HG03521 (cell line): ENCODE results near the gene DIS3L.
"Not testable (repeated sequence)": the region's sequence is repeated elsewhere in the genome, so short reads cannot be mapped to it uniquely, and the experiment has no call there.

ENCODE experiments used
- ATAC-seq: cut with Tn5 transposase; IDR thresholded peaks from one replicate; pipeline ENCODE4 v1.9.1; 2021; ENCODE audit warnings: mild to moderate bottlenecking, moderate library complexity; ENCODE audit not compliant: unreplicated experiment

DIS3L gene

DNA sequence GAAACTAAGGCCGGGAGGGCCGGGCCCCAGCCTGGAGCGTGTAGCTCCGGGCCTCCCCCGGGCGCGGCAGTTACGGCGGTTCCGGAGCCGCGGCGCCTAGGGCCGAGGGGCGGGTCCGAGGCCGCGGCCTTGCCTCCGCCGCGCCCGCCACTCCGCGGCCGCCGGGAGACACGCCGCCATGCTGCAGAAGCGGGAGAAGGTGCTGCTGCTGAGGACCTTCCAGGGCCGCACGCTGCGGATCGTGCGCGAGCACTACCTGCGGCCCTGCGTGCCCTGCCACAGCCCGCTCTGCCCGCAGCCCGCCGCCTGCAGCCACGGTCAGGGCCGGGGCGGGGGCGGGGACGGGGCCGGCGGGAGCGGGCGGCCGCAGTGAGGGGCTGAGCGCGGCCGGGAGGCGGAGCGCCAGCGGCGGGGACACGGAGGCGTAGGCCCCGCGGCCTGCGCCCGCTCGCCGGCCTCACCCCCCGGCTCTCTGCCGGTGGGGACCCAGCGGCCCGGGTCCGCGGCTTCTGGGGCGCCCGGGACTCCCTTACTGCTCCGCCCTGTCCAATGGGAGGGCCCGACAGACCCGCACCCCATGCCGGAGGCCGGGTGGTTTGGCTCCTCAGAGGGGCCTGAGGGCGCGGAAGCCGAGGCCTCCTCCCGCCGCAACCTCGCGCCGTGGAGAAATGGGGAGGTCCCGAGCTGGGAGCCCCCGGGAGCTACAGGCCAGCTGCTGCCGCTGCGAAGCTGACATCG is at the start of gene DIS3L:
DIS3L (plus strand) TSS at position 150 of the 738 bp plus-strand sequence; CDS start at position 179, 29 bp downstream.
- peak; percentile 57 for ATAC-seq

DNA sequence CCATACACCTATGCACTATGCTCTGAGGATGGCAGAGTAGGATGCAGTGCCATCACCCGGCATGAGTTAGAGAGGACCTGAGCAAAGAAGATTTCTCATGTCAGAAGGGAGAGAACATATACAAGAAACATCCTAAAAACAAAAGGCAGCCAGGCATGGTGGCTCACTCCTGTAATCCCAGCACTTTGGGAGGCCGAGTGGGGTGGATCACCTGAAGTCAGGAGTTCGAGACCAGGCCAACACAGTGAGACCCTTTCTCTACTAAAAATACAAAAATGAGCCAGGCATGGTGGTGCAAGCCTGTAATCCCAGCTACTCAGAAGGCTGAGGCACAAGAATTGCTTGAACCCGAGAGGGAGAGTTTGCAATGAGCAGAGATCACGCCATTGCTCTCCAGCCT is 47.5 kb upstream of the DIS3L start:
- ATAC-seq = not testable (repeated sequence)

DNA sequence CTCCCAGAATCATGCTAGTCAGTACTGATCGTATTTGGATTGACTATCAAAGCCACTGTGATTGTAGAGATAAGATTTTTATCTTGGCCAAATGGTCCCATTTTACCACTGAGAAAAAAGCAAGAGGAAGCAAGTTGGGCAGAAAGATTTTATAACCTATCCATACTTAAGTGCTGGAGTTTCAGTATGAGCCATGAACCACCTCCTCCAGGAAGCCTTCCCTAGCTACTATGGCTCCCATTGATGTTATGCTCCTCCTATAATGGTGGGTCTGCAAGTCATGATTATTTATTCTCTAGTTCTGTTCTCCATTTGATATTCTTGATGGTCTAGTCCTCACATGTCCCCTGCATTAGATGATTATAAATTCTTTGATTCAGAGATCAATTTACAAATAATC is 46.4 kb upstream of the DIS3L start:
- no peak for ATAC-seq

DNA sequence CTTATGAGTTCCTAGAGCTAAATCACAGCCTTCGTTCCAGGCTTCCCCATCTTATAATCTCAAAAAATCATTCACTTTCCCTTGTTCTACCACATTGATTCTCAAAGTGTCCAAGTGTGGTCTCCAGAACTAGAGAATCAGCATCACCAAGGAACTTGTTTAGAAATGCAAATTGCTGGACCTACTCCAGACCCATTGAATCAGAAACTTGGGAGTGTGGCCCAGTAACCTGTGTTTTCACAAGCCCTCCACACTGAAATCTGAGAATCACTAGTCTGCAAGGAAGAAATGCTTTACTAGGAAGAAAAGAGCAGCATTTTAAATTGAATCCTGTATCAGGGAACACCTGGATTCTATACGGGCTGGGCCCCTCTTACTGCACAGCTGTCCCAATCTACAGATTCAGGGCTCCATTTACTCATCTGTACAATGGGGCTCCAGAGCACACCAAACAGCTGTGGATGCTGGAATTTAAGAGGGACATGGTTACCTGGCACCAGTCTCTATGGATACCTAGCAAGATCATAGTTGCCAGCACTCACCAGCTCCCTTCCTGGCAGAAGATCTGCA is 43.7 kb upstream of the DIS3L start:
- ATAC-seq = no peak

DNA sequence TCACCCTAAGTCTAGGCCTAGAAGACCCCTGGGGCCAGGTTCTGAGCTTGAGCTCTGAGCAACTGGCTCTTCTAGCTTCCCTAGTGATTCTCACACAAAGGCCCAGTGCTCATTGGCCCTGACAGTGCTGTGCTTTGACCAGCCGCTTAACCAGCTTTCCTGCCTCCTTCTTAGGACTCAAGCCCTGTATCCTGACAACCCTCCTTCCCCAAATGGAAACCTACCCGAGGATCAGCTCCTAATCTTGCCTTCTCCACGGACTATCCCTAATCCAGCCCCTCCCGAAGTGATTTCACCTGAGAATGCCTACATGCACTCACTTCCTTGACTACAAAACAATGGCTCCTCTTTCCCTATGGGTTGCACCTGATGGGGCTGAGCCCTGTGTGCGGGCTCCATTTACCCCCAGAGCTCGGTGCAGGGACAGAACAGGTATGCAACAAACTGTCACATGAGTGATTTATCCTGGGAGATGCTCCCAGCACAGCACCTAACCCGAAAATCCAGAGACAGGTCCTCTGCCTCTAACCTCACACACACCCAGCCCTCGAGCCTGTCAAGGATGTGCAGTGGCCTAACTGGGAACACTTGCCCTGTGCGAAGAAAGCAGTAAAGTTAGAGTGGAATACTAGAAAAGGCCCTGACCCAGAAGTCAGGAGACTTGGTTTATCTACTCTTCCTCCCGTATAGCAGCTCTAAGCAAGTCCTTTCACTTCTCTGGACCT is 42.1 kb upstream of the DIS3L start:
- ATAC-seq = no peak

DNA sequence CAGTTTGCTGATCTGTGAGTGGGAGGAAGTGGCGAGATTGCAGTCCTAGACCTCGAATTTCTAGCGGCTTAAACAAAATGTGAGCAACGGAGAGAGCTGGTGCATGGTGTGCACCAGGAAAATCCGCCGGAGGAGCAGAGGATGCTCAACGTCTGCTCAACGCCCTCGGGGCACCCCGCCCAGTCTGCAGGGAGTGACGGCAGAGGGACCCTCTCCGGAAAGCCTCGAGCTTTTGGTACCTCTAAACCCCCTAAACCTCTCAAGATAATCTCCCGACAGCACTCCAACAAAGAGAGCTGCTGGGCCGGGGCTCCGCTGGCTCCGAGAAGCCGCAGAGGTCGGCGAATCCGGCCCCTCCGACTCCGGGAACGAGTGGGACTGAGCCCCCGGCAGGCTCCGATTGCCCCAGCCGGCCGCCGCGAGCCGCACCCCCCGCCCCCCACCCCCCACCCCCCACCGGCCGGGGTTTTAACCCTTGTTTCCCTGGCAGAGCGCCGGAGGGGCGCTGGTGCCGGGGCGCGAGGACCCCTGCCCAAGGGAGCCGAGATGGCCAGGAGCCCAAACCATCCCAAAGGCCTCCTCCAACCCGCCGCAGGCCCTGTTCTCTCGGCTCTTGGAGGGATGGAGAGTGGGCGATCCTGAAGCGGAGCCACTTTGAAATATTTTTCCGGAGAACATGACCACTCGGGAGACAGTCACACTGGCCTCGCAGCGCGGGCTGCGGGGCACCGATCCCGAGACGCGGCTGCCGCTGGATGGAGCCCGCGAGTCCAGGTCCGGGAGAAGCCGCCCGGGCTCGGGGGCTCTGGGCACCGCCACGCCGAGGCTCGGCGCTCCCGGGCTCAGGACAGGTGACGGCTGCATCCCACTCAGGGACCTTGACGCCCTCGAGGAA is 41.3 kb upstream of the DIS3L start:
- no peak for ATAC-seq

DNA sequence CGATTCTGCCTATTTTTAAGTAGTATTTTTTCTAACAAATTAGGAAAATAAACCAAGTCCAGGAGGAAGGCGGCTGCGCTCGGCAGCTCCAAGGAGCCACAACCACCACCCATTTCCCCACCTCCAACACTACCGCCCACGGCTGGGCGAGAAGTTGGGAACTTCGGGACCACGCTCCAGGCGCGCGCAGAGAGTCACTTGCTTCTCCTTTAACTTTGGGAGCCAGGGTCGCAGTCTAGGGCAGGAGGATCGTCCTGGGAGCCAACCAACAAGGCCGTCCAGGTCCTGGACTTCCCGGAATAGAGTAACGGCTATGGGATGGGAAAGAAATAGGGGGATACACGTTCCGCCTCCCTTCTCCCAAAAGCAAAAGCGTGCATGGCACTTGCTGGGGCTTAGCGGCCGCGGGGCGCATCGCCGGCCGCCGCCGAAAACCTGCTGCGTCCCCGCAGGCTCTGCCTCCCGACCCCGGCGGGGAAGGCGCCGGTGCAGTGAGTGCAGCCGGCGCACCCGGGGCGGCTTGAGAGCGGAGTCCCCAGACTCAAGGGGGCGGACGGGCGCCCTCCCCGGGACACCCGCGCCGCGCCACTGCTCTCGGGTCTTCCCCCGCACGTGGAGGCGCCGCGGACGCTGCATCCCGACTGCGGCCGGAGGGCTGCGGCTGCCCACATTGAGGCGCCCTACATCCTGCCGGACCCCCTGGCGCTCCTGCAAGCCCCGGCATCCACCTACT is 40.5 kb upstream of the DIS3L start:
- ATAC-seq = no peak

DNA sequence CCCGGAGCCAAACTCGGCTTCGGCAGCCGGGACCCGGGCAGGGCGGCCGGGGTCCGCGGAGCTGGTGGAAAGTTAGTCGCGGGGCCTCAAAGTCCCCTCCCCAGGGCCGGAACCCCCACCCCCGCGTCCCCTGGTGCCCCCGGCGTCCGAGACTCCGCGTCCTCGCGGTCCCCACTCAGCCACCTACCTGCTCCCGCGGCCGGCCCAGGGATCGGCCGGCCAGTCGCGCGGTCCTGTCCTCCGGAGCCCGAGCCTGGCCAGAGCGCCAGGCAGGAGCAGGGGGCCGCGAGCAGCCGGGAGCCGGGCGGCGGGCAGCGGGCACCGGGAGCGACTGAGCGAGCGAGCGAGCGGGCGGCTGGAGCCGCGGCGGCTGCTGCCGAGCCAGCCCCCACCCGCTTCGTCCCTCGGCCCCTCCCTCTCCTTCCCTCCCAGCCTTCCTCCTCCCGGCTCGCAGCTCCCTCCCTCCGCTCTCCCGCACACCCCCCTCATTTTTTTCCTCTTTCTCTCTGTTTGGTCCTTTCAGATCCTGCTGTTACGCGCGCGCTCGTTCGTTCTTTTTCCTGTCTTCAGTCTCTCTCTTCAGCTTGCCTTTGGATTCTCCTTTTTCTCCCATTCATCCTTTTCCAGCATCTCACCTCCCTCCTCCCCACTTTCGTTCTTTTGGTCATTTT is 39.8 kb upstream of the DIS3L start, which contains the start of gene MEGF11:
MEGF11 (minus strand) TSS at position 333 of the 671 bp plus-strand sequence. CDS start 125,347 bp downstream, outside the sequence.
- no peak for ATAC-seq

DNA sequence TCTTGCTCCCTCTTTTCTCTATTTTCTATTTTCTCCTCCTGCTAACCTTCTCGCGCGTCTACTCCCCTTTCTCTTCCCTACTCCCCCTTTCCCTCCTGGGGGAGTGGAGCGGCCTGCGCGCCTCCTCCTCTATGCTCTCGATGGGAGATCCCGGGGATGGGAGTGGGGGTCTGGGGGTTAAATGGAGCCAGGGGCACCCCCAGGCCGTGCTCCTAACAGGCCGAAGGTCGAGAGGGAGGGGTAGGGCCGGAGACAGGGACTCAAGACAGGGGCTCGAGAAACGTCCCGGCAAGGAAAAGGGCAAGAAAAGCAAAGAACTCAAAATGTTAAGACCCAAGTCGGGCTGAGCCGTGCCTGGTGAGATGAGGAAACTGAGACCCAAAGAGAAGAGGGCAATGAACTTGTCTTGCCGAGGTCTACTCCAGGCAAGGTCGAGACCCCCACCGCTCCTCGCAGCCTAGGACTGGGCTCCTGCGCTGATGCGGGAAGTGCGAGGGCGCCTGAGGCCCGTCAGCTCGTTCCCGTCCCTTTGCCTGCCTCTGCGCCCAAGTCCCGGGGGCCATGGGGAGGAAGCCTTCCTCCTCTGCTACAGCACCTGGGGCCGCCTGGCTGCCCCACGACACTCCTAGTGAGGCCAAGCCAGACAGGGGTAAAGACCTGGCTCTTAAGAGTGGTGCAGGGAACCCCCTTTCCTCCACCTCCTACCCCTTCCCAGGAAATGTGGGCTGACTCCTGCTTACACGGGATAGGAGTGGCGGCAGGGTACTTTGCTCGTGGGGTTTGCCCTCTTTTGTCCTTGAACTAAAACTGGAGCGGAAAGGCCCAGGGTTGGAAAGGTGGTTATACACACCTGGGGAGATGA is 39.0 kb upstream of the DIS3L start:
- ATAC-seq = no peak

DNA sequence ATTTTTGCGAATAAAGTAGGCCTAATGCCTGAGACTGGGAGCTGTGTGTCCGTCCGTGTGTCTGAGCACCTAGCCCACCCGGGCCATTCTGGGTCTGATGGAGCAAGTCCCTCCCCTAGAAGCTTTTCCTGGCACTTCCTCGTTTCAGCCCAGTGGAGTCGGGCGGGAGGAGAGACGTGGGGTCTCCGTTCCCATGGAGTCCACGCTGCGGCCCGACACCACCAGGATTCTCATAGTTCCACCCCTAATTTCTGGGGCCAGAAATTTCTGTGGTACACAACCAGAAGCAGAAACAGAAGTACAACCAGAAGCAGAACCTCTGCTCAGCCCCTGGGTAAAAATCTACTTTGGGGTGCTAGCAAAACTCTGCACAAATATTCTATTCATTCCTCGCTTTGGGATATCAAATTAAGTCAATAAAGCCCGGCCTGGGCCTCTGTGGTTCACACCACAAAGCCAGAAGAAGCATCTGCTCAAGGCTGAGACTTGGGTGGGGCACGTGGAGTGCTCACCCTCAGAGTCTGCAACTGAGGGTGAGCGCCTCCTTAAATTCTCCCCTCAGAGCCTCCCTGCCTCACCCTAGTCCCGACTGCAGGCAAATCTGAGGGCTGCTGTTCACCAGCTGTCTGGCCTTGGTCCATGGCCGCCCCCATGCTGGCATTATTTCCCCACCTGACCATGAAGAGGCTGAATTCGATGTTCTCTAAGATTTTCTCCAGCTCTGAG is 38.3 kb upstream of the DIS3L start:
- ATAC-seq = no peak

DNA sequence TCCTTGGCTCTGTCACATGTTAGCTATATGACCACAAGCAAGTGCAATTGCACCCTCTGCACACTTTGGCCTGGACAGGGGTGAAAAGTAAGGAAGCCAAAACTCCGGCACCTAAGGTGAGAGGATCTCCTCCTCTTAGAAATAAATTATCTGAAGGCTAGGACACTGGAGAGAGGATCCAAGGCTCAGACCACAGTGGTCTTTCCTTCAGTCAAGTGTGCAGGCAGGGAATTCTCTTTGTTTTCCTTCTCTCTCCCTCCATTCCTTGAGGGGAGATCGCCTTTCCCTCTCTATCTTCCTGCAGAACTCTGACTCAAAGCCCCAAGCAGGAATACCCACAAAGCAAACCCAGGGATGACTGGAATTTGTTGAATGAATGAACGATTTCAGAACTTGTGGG is 36.7 kb upstream of the DIS3L start:
- ATAC-seq = no peak

DNA sequence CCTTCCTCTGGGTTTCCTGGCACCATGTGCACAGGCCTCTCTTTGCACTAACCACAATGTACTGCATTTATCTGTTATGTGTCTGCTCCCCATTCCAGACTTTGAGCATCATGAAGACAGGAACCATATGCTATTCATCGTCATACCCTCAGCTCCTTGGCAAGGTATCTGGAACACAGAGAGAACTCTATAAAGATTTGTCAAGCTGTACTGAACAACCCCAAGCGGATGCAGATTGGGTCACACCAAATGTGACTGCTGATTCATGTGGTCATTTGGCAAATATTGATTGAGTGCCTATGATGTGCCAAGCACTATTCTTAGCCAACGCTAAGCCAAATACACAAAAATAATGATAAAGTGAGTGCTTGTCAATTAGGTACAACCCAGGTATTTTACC is 32.3 kb upstream of the DIS3L start:
- no peak for ATAC-seq

DNA sequence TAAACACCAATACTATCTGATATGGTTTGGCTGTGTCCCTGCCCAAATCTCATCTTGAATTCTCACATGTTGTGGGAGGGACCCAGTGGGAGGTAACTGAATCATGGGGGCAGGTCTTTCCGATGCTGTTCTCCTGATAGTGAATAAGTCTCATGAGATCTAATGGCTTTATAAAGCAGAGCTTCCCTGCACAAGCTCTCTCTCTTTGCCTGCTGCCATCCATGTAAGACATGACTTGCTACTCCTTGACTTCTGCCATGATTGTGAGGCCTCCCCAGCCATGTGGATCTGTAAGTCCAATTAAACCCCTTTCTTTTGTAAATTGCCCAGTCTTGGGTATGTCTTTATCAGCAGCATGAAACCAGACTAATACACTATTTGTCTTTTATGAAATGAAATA is 30.5 kb upstream of the DIS3L start:
- not testable (repeated sequence) for ATAC-seq

DNA sequence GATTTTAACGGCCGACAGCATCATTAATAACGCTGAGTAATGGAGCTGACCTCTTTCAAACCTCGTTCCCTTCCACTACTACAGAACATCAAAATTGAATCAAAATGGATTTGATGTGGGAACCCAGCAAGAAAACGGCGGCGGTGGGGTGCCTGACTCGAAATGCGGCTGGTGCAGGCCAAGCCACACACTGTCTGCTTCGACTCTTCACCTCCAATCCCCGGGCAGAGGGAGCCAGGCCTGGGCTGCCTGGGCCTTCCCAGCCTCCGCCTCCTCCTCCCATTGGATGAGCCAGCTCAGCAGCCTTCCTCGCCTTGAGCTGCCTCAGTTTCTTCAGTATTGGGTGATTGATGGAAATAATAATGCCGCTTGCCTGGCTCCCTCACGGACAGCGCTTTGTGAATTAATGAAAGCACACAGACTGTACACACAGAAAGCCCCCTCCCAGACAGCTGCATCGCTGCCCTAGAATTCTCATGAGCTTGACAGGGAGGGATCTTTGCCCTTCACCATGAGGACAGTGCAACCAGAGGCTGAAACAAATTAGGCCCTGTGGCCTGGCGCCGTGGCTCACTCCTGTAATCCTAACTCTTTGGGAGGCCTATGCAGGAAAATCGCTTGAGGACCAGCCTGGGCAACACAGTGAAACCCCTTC is 28.4 kb upstream of the DIS3L start:
- ATAC-seq = no peak

DNA sequence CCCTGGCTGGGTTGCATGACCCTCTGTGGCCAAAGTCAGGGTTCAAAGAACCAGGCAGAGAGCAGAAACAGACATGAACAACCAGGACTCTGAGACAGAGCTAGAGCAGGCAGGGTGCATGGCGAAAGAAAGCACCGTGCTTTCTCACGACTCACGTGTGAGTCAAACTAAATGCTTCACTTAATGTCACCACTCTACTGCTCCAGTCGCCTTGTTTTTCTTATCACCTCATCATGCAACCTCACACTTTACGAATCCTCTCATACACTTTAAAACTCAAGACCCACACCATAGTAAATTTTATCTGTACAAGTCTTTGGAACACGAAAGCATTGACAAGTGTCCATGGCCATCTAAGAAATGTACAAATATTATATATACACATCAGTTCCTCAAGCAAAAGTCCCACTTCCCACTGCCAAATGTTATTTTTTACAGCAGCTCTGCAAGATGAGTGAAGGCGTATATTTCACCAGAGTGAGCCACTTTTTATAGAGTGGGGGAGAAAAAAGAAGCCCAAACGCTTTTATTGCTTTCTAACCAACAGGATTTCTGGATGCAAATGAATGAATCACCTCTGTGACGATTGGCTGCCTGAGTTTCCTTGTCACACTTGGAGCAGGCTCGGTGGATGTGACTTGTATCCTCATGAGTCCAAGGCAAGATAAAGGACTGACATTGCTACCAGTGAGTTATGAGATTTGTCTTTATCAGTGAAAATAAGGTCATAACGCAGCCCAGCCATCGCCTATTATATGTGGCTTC is 23.9 kb upstream of the DIS3L start:
- no peak for ATAC-seq

DNA sequence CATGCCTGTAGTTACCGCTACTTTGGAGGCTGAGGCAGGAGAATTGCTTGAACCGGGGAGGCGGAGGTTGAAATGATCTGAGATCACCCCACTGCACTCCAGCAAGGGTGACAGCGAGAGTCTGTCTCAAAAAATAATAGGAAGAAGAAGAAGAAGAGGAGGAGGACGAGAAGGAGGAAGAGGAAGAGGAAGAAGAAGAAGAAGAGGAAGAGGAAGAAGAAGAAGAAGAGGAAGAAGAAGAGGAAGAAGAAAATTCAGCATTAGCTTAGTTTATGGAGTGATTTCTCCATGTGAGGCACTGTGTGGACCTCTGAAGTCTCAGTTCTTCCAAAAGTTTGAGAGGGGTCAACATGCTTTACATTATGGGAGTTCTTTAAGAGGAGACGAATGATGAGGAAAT is 22.4 kb upstream of the DIS3L start:
- ATAC-seq = no peak

DNA sequence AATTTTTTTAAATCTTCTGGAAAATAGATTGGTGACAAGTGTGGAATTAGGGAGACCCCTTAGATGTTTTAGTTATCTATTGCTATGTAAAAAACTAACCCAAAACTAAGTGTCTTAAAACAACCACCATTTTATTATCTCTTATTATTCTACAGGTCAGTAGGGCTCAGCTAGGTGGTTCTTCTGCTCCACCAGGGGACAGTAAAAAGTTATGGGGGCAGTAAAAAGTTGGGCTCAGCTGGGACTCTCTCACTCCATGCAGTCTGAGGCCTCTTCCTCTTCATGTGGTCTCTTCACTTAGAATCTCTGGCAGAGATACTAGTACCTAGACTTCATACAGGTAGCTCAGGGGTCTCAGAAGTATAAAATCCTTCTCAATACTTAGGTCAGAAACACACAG is 18.0 kb upstream of the DIS3L start:
- ATAC-seq = no peak
